Kidney epithelial cell (primary cell): ENCODE results near the gene TASP1. TPM values are rescaled to one million over a fixed set of nuclear protein-coding genes. Genes with fewer than 3 reads are reported as not detected.
A peak's percentile ranks its signal among the peaks of the same experiment; 100 is the strongest.

Source experiments
- DNase-seq: peaks from one replicate; pipeline ENCODE4 v3.0.0-alpha.2; 2010; ENCODE audit warnings: low read depth
- H3K27me3 ChIP-seq: 2 replicates; pipeline ENCODE4 v1.6.0; 2011; ENCODE audit warnings: low read length; ENCODE audit not compliant: control insufficient read depth, insufficient read depth
- H3K36me3 ChIP-seq: 2 replicates; pipeline ENCODE4 v1.5.1; 2011; ENCODE audit warnings: low read length; ENCODE audit not compliant: control insufficient read depth, insufficient read depth
- H3K4me3 ChIP-seq: 2 replicates; pipeline ENCODE4 v1.5.1; 2011; ENCODE audit warnings: low read depth, mild to moderate bottlenecking, control low read depth, low read length
- total RNA-seq: library from RNA; depleted of rRNA; stranded (reverse); fragments of >200 nt; gene quantifications from 2 replicates; pipeline ENCODE4 v1.2.3, GENCODE V29; 2015
- TF ChIP-seq, protein P1 (sequence below): IDR thresholded peaks from 2 replicates; pipeline ENCODE4 v1.5.1; 2011; ENCODE audit warnings: mild to moderate bottlenecking, moderate library complexity, low read length, control low read depth, inconsistent platforms; ENCODE audit not compliant: insufficient read depth, poor library complexity, severe bottlenecking

TASP1 gene
- total RNA-seq, 1 donor from 2014 or later: 10.6 TPM

DNA sequence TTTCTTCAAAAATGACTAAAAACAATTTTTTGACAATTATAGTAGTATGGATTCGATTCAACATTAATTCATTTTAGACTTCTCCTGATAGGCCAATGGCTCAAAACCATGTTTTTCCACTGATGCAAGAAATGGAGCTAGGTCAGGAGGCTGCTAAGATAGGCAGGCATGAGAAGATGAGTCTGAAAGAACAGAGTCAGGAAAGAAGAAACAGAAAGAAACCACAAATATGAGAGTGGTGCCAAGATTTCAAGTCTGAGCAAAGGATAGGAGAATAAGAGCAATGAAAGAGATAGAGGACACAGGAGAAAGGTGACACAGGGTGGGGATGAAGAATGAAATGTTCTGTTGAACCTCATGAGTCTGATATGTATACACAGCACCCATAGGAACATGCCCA lies 112.2 kb downstream of the TASP1 start:
- Histone ChIP-seq H3K36me3 (no peaks in the 10 kb centered on the region), H3K27me3 (no peaks in the 10 kb centered on the region), H3K4me3 (no peak overlapping the region)
- TF ChIP-seq, protein P1, sequence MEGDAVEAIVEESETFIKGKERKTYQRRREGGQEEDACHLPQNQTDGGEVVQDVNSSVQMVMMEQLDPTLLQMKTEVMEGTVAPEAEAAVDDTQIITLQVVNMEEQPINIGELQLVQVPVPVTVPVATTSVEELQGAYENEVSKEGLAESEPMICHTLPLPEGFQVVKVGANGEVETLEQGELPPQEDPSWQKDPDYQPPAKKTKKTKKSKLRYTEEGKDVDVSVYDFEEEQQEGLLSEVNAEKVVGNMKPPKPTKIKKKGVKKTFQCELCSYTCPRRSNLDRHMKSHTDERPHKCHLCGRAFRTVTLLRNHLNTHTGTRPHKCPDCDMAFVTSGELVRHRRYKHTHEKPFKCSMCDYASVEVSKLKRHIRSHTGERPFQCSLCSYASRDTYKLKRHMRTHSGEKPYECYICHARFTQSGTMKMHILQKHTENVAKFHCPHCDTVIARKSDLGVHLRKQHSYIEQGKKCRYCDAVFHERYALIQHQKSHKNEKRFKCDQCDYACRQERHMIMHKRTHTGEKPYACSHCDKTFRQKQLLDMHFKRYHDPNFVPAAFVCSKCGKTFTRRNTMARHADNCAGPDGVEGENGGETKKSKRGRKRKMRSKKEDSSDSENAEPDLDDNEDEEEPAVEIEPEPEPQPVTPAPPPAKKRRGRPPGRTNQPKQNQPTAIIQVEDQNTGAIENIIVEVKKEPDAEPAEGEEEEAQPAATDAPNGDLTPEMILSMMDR: no peak
- no peak for DNase-seq

- H3K36me3 ChIP-seq: no peaks in the 10 kb centered on the region
- peak; percentile 48 for DNase-seq
- no peaks in the 10 kb centered on the region for H3K27me3 ChIP-seq
- H3K4me3 ChIP-seq: no peak overlapping the region
- TF ChIP-seq, protein P1: no peak
These were observed 113.3 kb downstream of the TASP1 start for GRCh38 chr20:13525225-13525940.

DNA sequence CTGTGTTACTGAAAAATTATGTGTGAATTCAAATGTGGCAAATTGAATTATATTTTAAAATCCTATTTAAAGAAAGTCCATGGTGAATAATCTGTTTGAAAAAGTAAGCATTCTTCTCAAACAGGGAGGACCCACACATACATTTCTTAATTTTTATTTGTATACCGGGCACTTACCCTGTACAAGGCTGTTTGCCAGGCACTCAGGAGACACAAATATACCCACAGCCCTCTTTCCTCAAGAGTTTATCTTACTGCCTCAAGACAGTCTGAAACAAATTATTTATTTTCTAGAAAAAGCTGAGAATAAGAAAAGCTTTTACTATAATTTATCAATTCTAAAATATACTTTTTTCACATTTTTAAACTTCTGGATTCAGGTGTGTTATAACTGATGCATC lies 114.4 kb downstream of the TASP1 start:
- TF ChIP-seq, protein P1: no peak
- Histone ChIP-seq H3K4me3 (no peak overlapping the region), H3K36me3 (no peaks in the 10 kb centered on the region), H3K27me3 (no peaks in the 10 kb centered on the region)
- DNase-seq: no peak

GRCh38 chr20:13517831-13518230 lies 120.9 kb downstream of the TASP1 start:
- no peaks in the 10 kb centered on the region for H3K36me3 ChIP-seq
- TF ChIP-seq, protein P1: no peak
- no peak for DNase-seq
- no peak overlapping the region for H3K4me3 ChIP-seq
- no peaks in the 10 kb centered on the region for H3K27me3 ChIP-seq

DNA sequence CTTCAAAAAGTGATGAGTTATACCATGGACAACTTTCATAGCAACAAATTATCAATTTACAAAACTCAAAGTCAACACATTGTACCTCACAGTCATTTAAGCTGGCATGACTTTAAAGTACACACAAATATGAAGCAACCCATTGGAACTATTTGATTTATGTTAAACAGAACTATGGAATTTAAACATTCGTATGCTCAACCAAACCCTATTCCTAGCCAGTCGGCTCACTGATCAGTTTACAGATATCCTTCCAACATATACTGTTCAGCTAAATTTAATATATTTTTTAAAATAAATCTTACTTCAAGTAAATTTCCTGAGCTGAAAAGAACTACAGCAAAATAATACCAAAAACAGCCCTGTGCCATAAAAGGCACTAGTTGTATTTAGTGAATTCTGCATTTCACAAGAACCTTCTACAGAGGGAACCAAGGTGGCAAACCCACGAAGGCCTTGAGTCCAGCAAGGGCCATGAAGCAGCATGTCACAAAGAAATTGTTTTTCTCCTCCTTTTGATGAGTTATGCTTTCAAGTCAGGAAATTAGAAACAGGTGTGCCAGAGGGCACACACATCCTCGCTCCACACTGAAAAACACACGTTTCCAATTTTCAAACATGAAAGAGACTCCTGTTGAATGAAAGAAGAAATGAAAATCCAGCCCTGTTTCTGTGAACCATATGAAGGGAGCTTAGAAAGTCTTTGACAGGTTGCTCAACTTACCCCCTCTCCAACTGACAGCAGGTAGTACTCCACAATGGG lies 122.8 kb downstream of the TASP1 start:
- Histone ChIP-seq H3K36me3 (no peaks in the 10 kb centered on the region), H3K4me3 (no peak overlapping the region), H3K27me3 (no peaks in the 10 kb centered on the region)
- DNase-seq: no peak
- TF ChIP-seq, protein P1: no peak
